Stimulated activated CD4-positive, alpha-beta T cell treated with anti-CD3 and anti-CD28 coated beads, Interleukin-1b, Interleukin-23, amount 100 ng/mL, for 4 hours (primary cell): ENCODE data around the gene YAF2.
"Not testable (repeated sequence)": the region's sequence is repeated elsewhere in the genome, so short reads cannot be mapped to it uniquely, and the experiment has no call there.

Experiments used
- DNase-seq, 2 donors: peaks; one replicate each; pipeline ENCODE4 v3.0.0-alpha.2; 2020; ENCODE audit warnings: low read depth in 2 of 2

YAF2 gene

GRCh38 chr12:42196723-42197603, 41.1 kb downstream of the YAF2 start:
- no peak for DNase-seq

- DNase-seq = no peak
Measured at GRCh38 chr12:42192686-42193085, 45.4 kb downstream of the YAF2 start.

GRCh38 chr12:42192258-42192657, 45.8 kb downstream of the YAF2 start:
- no peak for DNase-seq

- no peak for DNase-seq
Measured at GRCh38 chr12:42190376-42190775, 47.7 kb downstream of the YAF2 start.

GRCh38 chr12:42188275-42188674, 49.8 kb downstream of the YAF2 start:
- DNase-seq = not testable (repeated sequence)

GRCh38 chr12:42187799-42188198, 50.2 kb downstream of the YAF2 start:
- no peak for DNase-seq

GRCh38 chr12:42186793-42187192, 51.3 kb downstream of the YAF2 start:
- no peak for DNase-seq

GRCh38 chr12:42182394-42182793, 55.7 kb downstream of the YAF2 start:
- no peak for DNase-seq

- no peak for DNase-seq
Measured at GRCh38 chr12:42180990-42181596, 57.0 kb downstream of the YAF2 start.

- DNase-seq = no peak
Measured at GRCh38 chr12:42178101-42178500, 59.9 kb downstream of the YAF2 start.

GRCh38 chr12:42174978-42175377, 63.1 kb downstream of the YAF2 start:
- no peak for DNase-seq

GRCh38 chr12:42173961-42174521, 64.0 kb downstream of the YAF2 start:
- no peak for DNase-seq

- no peak for DNase-seq
Measured at GRCh38 chr12:42172441-42173210, 65.4 kb downstream of the YAF2 start.

- DNase-seq = no peak
Measured at GRCh38 chr12:42167711-42168110, 70.3 kb downstream of the YAF2 start.

GRCh38 chr12:42166501-42166900, 71.5 kb downstream of the YAF2 start:
- DNase-seq = no peak

- no peak for DNase-seq
Measured at GRCh38 chr12:42163913-42164312, 74.1 kb downstream of the YAF2 start.

- DNase-seq = no peak
Measured at GRCh38 chr12:42162965-42163364, 75.1 kb downstream of the YAF2 start.

GRCh38 chr12:42162193-42162592, 75.9 kb downstream of the YAF2 start:
- DNase-seq = no peak

- DNase-seq = no peak
Measured at GRCh38 chr12:42161529-42161928, 76.5 kb downstream of the YAF2 start.

GRCh38 chr12:42156232-42156631, 81.8 kb downstream of the YAF2 start:
- no peak for DNase-seq

- no peak for DNase-seq
Measured at GRCh38 chr12:42145552-42146215, 92.4 kb downstream of the YAF2 start.

- no peak for DNase-seq
Measured at GRCh38 chr12:42145197-42145549, 92.9 kb downstream of the YAF2 start.
